ENCODE results near the gene GCHFR. TPM values are rescaled to one million over a fixed set of nuclear protein-coding genes. Genes with fewer than 3 reads are reported as not detected.

The GCHFR gene
- total RNA-seq, 1 experiment from 2014 or later, result 1.5 TPM

- BruUV-seq (replicated peaks), result no TSS peak
- Histone ChIP-seq H2AFZ (ENCODE audit: low read depth, low read length, poor library complexity, severe bottlenecking) (no peak overlapping the region), H3K27me3 (ENCODE audit: insufficient read depth, low read length) (no peaks in the 10 kb centered on the region), H3K27ac (ENCODE audit: low read depth, low read length) (peak overlapping the region; percentile 49; the same call in 1 of the 2 replicates), H3K4me2 (ENCODE audit: low read length) (peak overlapping the region; percentile 52), H3K9ac (ENCODE audit: low read length) (peak overlapping the region; percentile 35; the same call in 1 of the 2 replicates), H3K36me3 (ENCODE audit: control insufficient read depth in 1 of 2, insufficient read depth in 2 of 2, low read length in 2 of 2) (no peaks in the 10 kb centered on the region; a peak in 1 of 4 replicates), H3K79me2 (ENCODE audit: insufficient read depth, low read length) (no peaks in the 10 kb centered on the region), H3K9me3 (ENCODE audit: control insufficient read depth in 1 of 2, insufficient read depth in 1 of 2, low read depth in 1 of 2, low read length in 2 of 2) (no peaks in the 10 kb centered on the region), H3K9me2 (ENCODE audit: insufficient read depth) (no peaks in the 10 kb centered on the region), H3K4me3 (replicated peaks in 1 of 2; ENCODE audit: low read depth in 1 of 2, low read length in 2 of 2) (no peak overlapping the region), H4K20me1 (ENCODE audit: insufficient read depth) (no peaks in the 10 kb centered on the region), H3K4me1 (ENCODE audit: control insufficient read depth in 1 of 2, insufficient read depth in 2 of 2, low read length in 2 of 2) (peaks cover 20 to 62% of the 10 kb centered on the region in 2 experiments)
- intact Hi-C loops (cut with micrococcal nuclease), result no loop called here
- ATAC-seq (no peak), DNase-seq (ENCODE audit: low read depth, low spot score) (no peak)
- POLR2A ChIA-PET, result no interaction called here
- no peak for TF ChIP-seq SIN3A (IDR thresholded peaks at IDR 0.05; ENCODE audit: low read depth)
- TF ChIP-seq ZFX (IDR thresholded peaks at IDR 0.05), result no peak
- TF ChIP-seq, protein P1, sequence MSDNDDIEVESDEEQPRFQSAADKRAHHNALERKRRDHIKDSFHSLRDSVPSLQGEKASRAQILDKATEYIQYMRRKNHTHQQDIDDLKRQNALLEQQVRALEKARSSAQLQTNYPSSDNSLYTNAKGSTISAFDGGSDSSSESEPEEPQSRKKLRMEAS (IDR thresholded peaks at IDR 0.05), result no peak
- TF ChIP-seq ELF1 (IDR thresholded peaks at IDR 0.05; ENCODE audit: borderline replicate concordance, low read depth), result no peak
- TF ChIP-seq SP1 (IDR thresholded peaks at IDR 0.05; ENCODE audit: low read depth), result no peak
- no peak for TF ChIP-seq EGR1 (IDR thresholded peaks at IDR 0.05; ENCODE audit: low read depth)
- no peak for TF ChIP-seq ZNF274 (IDR thresholded peaks at IDR 0.05; ENCODE audit: low read depth, low read length)
- TF ChIP-seq EZH2 (IDR thresholded peaks at IDR 0.05), result no peak
- no peak for TF ChIP-seq SRF (IDR thresholded peaks at IDR 0.05; ENCODE audit: low read depth)
- TF ChIP-seq RAD21 (IDR thresholded peaks at IDR 0.05; ENCODE audit: low read depth), result no peak
- TF ChIP-seq JUND (IDR thresholded peaks at IDR 0.05), result no peak
- TF ChIP-seq FOSL1 (IDR thresholded peaks at IDR 0.05; ENCODE audit: low read depth), result no peak
- TF ChIP-seq POLR2A (IDR thresholded peaks at IDR 0.05; ENCODE audit: borderline replicate concordance, extremely low read depth, insufficient read depth, insufficient read length), result no peak
- TF ChIP-seq CBX3 (IDR thresholded peaks at IDR 0.05; ENCODE audit: low read depth), result no peak
- TF ChIP-seq CEBPB (IDR thresholded peaks at IDR 0.05; ENCODE audit: low read depth), result no peak
- TF ChIP-seq POLR2AphosphoS5 (IDR thresholded peaks at IDR 0.05; ENCODE audit: low read depth, low read length), result no peak
- CTCF ChIA-PET, result interaction anchor here (1.2 kb wide), 1 partner anchor 123 kb away, joined by 3 read pairs; no protein-coding TSS in a partner anchor
- RAD21 ChIA-PET (ENCODE audit: low non-redundant PET in 1 of 2, low total read pairs in 2 of 2, uncharacterized antibody in 2 of 2, unreplicated experiment in 2 of 2), result no interaction called here
Measured at GRCh38 chr15:40768521-40769273, 4.8 kb downstream of the GCHFR start.

All from HCT116 (cell line).